Peyer's patch (tissue), 4 donors: Measurements from ENCODE around the gene DISC1.

ENCODE experiments used
- POLR2A ChIP-seq, 2 donors: fragments of 450-650 bp; IDR thresholded peaks; one replicate each; pipeline ENCODE4 v1.5.1; 2017; ENCODE audit warnings: antibody characterized with exemption in 2 of 2, mild to moderate bottlenecking in 2 of 2, moderate library complexity in 2 of 2
- TF ChIP-seq, protein P1 (sequence below), 6 experiments: fragments of 450-650 bp in 4 of 6; fragments of 200-600 bp in 2 of 6; sonication (generic) in 1 of 6; IDR thresholded peaks; one replicate each; pipeline ENCODE4 v1.5.1; 2017 to 2019; ENCODE audit warnings: antibody characterized with exemption in 6 of 6, mild to moderate bottlenecking in 3 of 6, moderate library complexity in 1 of 6

DNA sequence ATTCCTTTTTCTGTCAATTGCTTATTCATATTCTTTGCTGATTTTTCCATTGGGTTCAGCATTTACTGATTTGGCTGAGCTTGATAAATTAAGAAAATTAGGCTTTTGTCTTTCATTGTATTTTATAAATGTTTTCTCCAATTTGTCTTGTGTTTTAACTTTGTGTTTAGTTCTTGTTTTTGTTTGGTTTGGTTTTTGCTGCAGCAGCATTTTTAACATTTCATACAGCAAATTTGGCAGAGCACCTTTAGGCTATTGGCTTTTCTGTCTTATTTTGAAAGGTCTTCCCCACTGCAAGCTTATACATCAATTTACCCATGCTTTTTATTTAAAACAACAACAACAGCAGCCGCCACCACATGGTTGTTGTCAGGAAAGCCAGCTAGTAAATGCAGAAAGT lies 33.8 kb upstream of the DISC1 start:
- TF ChIP-seq, protein P1, sequence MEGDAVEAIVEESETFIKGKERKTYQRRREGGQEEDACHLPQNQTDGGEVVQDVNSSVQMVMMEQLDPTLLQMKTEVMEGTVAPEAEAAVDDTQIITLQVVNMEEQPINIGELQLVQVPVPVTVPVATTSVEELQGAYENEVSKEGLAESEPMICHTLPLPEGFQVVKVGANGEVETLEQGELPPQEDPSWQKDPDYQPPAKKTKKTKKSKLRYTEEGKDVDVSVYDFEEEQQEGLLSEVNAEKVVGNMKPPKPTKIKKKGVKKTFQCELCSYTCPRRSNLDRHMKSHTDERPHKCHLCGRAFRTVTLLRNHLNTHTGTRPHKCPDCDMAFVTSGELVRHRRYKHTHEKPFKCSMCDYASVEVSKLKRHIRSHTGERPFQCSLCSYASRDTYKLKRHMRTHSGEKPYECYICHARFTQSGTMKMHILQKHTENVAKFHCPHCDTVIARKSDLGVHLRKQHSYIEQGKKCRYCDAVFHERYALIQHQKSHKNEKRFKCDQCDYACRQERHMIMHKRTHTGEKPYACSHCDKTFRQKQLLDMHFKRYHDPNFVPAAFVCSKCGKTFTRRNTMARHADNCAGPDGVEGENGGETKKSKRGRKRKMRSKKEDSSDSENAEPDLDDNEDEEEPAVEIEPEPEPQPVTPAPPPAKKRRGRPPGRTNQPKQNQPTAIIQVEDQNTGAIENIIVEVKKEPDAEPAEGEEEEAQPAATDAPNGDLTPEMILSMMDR (IDR thresholded peaks at IDR 0.05): no peak
- no peak for TF ChIP-seq POLR2A (IDR thresholded peaks at IDR 0.05)
